MV-4-11 (cell line): ENCODE results near the gene C8G.

Source experiments
- DNase-seq: peaks from one replicate; lab custom pipeline; 2025; lab: John Stamatoyannopoulos, UW

Gene C8G

GRCh38 chr9:136953771-136954269 lies 8.8 kb downstream of the C8G start:
- DNase-seq = no peak

GRCh38 chr9:136954270-136955083 lies 9.4 kb downstream of the C8G start:
- DNase-seq = no peak

- DNase-seq = no peak
These were observed 10.3 kb downstream of the C8G start for GRCh38 chr9:136955202-136955942.

GRCh38 chr9:136955943-136956335 lies 10.9 kb downstream of the C8G start:
- no peak for DNase-seq

- no peak for DNase-seq
These were observed 11.6 kb downstream of the C8G start for GRCh38 chr9:136956604-136957003.

GRCh38 chr9:136957461-136957860 lies 12.4 kb downstream of the C8G start:
- no peak for DNase-seq

- no peak for DNase-seq
These were observed 12.9 kb downstream of the C8G start for GRCh38 chr9:136957901-136958300.

GRCh38 chr9:136958473-136958872 lies 13.4 kb downstream of the C8G start:
- DNase-seq = no peak

GRCh38 chr9:136958898-136959850 lies 14.1 kb downstream of the C8G start:
- no peak for DNase-seq

GRCh38 chr9:136960212-136960937 lies 15.3 kb downstream of the C8G start:
- DNase-seq = no peak

- DNase-seq = no peak
These were observed 15.9 kb downstream of the C8G start for GRCh38 chr9:136960938-136961275.

- DNase-seq = no peak
These were observed 16.4 kb downstream of the C8G start for GRCh38 chr9:136961279-136962065.

- DNase-seq = no peak
These were observed 17.1 kb downstream of the C8G start for GRCh38 chr9:136962163-136962562.

- no peak for DNase-seq
These were observed 17.7 kb downstream of the C8G start for GRCh38 chr9:136962701-136963248.

- no peak for DNase-seq
These were observed 18.3 kb downstream of the C8G start for GRCh38 chr9:136963341-136963740.

GRCh38 chr9:136963751-136964150 lies 18.7 kb downstream of the C8G start:
- DNase-seq = no peak

GRCh38 chr9:136964171-136964689 lies 19.2 kb downstream of the C8G start:
- no peak for DNase-seq

GRCh38 chr9:136964833-136965422 lies 19.9 kb downstream of the C8G start:
- DNase-seq = no peak

- DNase-seq = no peak
These were observed 20.9 kb downstream of the C8G start for GRCh38 chr9:136965771-136966484.
